GM19397 (cell line): ENCODE data around the gene TMEM238L.

Experiments used
- ATAC-seq: cut with Tn5 transposase; IDR thresholded peaks from one replicate; pipeline ENCODE4 v1.9.1; 2021; ENCODE audit warnings: mild to moderate bottlenecking, moderate library complexity; ENCODE audit not compliant: unreplicated experiment

TMEM238L gene

DNA sequence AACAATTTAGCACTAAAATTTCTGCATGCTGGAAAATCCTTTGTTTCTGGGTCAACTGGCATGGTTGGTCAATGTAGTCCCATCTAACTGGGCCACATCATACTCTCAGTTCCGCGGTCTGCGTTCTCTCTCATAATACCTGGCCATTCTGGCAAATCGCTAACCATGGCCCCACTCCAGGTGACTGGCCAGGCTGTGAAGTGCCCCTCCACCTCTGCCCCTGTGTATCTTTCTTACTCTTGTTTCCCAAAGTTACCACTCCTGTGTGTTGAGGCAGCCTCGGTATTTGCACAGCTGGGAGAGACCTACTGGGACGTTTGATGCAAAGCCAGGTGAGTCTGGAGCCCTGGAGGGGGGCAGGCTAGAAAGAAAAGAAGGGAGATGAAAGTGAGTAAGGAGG, 2.0 kb upstream of the TMEM238L start:
- ATAC-seq = no peak

GRCh38 chr17:10804546-10804945, 647 bp upstream of the TMEM238L start:
- no peak for ATAC-seq

GRCh38 chr17:10803350-10803749, 549 bp downstream of the TMEM238L start:
- no peak for ATAC-seq

DNA sequence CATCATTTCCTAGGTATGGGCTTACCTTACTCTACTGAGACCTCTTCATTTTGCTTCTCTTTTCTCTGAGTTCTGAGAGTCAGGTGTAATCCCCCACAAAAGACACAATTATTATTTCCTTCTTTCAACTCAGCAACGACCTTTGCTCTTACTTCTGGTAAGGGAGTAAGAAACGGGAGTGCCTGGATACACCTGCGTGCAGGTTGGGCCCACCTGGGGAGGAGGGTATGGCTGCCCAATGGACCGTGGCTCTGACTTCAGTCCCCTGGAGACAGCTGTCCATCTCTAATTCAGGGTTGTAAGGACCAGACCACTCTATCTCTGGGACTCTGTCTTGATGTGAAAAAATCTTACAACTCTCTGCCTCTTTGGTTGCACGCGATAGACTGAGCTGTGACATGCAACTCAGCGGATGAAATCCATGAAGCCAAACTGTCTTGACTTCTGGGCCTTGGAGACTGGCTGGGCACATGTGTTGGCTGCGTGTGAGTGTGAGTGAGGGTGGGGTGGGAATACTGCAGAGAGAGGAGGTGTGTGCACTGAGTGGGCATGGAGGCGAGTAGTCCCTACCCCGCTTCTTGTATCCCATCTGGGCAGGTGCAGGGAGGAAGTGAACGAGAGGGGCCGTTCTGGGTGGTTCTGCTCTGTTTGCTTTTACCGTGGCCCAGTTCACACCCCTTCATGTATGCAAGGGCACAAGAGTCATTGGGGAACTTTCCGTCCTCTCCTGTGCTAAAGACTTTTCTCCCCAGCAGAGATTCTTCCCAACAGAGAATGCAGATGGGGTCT, 1.2 kb downstream of the TMEM238L start:
- no peak for ATAC-seq

DNA sequence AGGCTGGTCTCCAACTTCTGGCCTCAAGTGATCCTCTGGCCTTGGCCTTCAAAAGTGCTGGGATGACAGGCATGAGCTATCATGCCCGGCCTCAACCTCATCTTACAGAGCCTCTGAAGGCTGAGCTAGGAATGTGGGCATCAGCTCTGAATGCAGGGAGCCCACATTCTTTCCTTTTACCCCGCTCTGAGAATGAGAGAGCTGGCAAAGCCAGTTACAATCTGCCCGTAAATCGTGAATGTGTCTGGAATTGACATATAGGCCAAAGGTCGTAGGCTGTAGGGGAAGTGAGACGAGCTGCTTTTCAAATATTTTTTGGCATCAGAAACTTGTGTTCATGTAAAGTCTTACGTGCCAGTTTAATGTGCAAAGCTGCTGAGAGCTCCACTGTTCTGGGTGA, 4.5 kb downstream of the TMEM238L start:
- ATAC-seq = no peak

DNA sequence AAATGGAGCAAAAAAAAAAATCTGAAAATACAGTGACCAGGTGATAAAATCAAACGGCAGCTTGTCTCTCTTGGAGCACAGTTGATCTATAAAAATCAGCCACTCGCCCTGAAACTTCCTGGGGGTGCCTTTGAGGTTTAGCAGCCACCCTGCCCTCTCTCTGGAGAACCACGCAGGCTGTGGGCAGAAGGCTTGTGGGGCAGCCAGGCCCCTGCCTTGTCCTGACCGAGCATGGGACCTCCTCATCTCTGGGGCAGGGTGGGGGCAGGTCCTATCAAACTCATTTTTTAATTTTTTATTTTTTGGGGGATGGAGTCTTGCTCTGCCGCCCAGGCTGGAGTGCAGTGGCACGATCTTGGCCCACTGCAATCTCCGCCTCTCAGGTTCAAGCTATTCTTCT, 5.0 kb downstream of the TMEM238L start:
- no peak for ATAC-seq

DNA sequence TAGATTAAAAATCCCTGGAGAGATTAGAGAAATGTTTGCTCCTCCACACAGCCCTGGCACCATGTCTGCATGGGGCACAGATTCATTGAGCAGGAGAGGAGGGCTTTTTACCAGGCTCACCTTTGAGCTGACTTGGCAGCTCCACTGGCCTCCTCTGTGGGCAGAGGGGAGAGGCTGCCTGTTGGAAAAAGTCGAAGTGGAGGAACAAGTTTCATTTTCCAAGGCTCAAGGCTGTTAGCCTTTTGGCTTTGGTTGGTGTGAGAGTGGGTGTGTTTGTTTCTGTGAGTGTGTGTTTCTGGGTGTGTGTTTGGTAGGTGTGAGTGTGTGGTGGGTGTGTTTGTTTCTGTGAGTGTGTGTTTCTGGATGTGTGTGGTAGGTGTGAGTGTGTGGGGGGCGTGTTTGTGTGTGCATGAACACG, 5.6 kb downstream of the TMEM238L start:
- no peak for ATAC-seq

GRCh38 chr17:10797476-10798328, 6.2 kb downstream of the TMEM238L start:
- ATAC-seq = no peak

DNA sequence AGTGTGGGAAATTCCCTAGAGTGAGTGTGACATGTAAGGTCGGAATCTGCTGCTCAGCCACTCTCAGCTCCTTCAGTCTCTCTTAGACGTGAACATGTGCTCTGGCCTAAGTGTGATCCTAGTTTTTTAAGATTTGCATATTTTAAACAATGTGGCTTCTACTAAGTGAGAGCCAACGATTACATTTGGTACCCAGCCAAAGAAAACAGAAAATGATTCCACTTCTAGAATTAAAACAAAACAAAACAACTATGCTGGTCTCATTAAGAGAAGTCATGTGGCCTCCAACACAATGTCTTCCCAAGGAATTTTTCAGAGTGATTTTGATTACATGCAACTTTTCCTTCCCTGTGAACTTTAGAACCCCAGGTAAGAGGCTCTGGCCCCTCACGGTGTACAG, 10.1 kb downstream of the TMEM238L start:
- no peak for ATAC-seq

DNA sequence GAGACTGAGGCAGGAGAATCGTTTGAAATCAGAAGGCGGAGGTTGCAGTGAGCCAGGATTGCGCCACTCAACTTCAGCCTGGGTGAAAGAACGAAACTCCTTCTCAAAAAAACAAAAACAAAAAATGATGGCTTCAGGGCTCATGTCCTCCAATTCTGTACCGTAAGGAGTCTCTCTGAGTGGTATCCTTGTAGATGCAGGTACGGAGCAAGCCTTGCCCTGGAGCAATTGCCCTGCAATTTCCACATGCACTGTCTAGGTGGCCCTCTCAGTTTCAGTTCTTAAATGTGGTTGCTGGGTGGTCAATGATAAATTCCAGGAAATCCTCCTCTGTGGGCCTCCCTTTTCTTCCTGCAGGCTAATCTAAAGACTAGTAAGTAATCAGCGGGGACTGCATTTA, 10.6 kb downstream of the TMEM238L start:
- ATAC-seq = no peak

DNA sequence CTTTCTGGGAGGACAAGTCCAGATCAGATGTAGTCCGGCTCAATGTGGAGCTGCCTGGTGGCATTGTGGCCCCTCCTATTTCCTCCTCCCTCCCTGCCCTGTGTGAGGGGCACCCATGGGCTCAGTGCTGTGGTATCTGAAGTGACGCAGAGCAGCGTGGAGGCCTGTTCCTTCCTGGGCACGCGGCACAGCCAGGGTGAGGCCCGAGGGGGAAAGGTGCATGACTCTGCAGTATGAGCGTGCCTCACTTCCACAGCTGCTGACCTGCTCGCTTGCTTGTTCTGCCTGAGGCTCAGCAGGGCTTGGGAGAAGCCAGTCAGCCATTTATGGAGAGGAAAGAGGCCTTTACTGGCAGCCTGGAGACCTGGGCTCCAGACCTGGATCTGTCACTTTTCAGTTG, 11.7 kb downstream of the TMEM238L start:
- ATAC-seq = no peak

GRCh38 chr17:10790491-10791401, 13.2 kb downstream of the TMEM238L start:
- ATAC-seq = no peak

DNA sequence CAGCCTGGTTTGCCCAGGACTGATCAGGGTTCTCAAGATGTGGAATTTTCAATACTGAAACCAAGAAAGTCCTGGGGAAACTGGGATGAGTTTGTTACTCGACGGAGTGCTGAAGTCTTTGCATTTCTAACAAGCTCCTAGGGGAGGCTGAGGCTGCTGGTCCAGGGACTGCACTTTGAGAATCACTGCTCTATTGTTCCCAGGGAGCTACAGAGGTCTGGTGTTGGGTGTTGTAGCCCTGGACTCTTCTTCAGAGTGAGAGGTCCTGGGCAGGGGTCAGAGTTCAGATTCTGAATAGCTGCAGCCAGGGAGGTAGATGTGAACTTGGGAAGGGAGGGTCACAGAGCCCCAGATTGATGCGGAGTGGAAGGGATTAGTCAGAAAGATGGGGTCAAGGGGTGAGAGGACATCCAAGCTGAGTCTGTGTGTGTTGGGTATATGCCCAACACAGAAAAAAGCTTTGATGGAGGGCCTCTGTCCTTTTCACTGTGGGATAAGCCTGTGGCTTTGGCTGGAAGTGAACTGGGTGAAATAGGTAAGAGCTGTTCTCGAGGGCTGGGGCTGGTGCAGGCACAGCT, 14.1 kb downstream of the TMEM238L start:
- no peak for ATAC-seq

GRCh38 chr17:10787306-10788045, 16.4 kb downstream of the TMEM238L start:
- ATAC-seq = no peak

- ATAC-seq = no peak
These were observed 18.6 kb downstream of the TMEM238L start for GRCh38 chr17:10785295-10785694.

- no peak for ATAC-seq
These were observed 24.3 kb downstream of the TMEM238L start for GRCh38 chr17:10779609-10780008.

GRCh38 chr17:10777890-10778289, 26.0 kb downstream of the TMEM238L start:
- ATAC-seq = no peak

- ATAC-seq = no peak
These were observed 26.6 kb downstream of the TMEM238L start for GRCh38 chr17:10777131-10777807.

DNA sequence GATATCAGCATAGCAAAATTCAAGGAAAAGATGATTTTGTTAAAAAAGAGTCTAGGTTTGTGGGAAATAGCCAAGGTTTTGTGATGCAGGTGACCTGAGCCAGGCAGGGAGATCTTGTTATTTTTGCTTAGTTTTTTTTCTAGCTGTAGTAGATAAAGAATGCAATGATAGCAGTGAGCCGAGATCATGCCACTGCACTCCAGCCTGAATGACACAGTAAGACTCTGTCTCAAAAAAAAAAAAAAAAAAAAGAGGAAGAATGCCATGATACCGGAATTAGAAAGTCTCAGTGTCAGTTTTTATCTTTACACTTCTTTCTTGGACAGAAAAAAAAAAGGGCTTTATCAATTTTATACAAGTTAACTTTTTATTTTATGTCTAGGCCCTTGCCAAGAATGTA, 27.5 kb downstream of the TMEM238L start:
- no peak for ATAC-seq
